GM21576 (cell line): ENCODE measurements around the gene DLG4.
"Not testable (repeated sequence)": the region's sequence is repeated elsewhere in the genome, so short reads cannot be mapped to it uniquely, and the experiment has no call there.

Experiments
- ATAC-seq: cut with Tn5 transposase; IDR thresholded peaks from one replicate; pipeline ENCODE4 v1.9.1; 2021; ENCODE audit warnings: mild to moderate bottlenecking, moderate library complexity; ENCODE audit not compliant: unreplicated experiment

The DLG4 gene

DNA sequence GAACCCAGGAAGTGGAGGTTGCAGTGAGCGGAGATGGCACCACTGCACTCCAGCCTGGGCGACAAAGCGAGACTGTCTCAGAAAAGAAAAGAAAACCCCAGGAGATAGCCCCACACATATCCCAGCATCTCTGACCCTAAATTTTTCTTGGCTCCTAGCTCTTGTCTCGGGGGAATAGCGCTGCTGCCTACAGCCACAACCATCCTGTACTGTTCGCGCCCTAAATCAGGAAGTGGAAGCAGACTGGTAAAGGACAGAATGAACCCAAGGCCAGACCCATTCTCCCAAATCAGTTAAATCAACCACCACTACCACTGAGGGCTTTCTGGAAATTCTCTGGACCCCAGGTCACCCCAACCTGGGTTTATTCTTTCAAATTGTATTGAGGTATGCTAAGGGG lies 30.2 kb upstream of the DLG4 start:
- no peak for ATAC-seq

DNA sequence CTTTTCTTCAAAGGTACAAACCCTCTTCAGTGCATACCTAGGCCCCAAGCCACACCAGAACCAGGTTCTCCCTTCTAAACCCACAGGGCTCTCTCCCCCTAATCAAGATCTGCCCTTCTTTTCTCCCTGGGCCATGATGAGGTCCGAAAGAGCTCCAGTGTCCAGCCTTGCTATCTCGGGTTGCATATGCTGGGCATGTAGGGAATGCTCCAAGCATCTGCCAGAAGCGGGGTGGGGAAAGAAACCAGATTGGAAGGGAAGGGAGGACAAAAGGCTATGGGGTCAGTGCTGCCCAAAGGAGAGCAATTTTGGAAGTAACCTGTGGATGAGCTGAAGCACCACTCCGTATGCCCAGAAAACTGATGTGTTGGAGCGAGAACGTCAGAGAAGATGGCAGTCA lies 29.6 kb upstream of the DLG4 start:
- no peak for ATAC-seq

- no peak for ATAC-seq
Observed at GRCh38 chr17:7248796-7249195, 29.2 kb upstream of the DLG4 start.

DNA sequence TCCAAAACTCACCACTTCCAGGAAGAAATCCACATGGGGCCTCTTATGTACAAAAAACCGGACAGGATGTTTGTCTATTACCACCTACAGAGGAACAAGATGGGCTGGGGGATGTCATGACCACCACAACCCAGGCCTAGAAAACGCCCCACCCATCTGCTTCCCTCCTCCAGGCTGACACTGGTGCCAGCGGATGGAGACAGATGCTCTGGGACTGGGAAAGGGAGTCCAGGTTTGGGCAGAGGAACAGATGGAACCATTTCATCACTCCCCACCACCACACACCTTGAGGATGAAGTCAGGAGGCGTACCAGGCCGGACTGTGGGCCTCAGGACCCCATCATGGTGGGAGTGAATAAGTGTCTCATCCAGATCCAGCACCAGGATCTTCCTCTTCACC lies 27.1 kb upstream of the DLG4 start:
- ATAC-seq = no peak

GRCh38 chr17:7243838-7244237 lies 24.2 kb upstream of the DLG4 start:
- not testable (repeated sequence) for ATAC-seq

- ATAC-seq = no peak
Observed at GRCh38 chr17:7243453-7243729, 23.8 kb upstream of the DLG4 start.

DNA sequence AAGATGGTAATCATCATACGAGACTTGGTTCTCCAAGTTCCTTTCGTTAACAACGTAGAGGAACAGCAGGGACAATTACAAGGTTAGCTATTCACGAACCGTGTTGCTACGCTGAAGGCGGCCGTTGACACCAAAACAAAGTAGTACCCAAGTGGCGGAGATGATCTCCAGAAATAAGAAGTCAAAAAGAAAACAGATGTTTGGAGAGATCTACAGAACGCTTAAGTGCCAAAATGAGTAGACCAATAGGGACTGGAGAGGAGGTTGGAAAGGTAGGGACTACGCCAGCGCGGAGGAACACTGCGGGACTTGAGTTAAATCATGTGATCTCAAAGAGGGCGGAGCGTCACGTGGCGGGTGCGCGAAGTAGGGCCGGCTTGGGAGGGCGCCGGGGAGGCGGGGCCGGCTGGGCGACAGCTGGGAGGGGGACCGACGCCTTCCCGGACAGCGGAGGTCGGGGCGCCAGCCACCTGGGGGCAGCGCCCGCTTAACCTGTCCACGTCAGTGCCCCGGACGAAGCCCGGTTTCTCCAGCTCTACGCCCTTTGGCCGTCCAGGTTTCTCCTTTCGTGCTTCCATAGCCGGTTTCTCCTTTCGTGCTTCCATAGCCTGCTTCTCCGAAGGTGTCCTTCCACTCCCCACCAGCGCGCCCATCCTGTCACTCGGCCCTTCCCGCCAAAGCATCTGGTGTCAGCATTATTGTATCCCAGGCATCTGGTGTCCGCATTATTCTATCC lies 23.2 kb upstream of the DLG4 start:
- peak; percentile 37 for ATAC-seq

GRCh38 chr17:7241783-7242716 lies 22.4 kb upstream of the DLG4 start, which contains the start of gene GABARAP:
TSS of gene GABARAP (minus strand) at chr17:7242449. CDS start at chr17:7242330, 119 bp downstream.
- ATAC-seq = no peak

DNA sequence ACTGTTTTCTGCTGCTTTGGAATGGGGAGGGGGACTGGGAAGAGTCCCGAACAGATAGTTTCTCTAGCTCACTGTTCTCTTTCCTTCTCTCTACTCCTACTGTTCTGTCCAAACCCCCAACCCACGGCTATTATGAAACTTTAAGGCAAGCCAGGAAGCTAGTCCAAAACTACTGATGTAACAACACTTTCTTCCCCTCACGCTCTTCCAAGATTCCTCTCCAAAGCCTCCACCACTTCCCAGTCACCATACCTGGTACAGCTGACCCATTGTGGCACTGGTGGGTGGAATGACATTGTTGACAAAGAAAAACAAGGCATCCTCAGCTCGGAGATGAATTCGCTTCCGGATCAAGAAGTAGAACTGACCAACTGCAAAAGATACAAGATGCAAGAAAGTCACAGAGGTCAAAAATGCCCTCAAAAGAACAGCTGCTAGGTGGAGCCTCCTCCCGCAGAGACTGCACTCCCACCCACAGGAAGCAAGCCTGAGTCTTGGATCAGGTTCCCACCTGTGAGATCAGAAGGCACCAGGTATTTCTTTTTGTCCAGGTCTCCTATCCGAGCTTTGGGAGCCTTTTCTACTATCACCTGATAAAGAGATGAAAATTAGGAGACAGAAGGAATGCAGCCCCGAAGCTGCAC lies 21.6 kb upstream of the DLG4 start:
- ATAC-seq = no peak

GRCh38 chr17:7240375-7240774 lies 20.7 kb upstream of the DLG4 start:
- no peak for ATAC-seq

- peak; percentile 47 for ATAC-seq
Observed at GRCh38 chr17:7239091-7240027, 19.7 kb upstream of the DLG4 start, which contains the start of gene PHF23. TSS of gene PHF23 (minus strand) at chr17:7239457. CDS start at chr17:7239279, 178 bp downstream.

DNA sequence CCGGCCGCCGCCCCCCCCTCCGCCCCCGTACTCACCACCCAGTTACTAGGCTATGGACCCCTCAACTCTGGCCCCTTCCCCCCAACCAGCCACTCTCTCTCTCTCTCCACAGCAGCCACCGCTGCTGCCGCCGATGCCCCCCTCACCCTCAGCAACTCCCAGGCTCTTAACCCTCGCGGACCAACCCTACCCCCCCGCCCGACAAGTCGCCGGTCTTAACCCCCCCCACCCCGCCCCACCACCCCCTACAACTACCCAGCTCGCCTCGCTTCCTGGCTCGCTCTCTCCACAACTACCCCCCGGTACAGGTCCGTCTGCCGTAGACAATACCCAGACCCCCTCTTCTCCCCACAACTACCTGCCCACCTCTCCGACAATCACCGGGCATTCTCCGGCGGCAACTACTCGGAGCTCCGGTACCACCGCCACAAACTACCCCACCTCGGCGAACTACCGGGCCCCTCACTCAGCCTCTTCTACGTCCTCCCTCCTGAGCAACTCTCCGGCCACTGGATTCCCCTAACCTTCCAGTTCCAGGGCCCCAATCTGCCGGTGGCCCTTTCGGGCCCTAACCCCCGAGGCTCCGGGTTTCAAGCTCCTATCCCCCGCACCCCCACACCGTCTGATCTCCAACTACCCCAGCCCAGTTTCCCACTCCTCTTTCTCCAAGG lies 18.9 kb upstream of the DLG4 start:
- no peak for ATAC-seq

DNA sequence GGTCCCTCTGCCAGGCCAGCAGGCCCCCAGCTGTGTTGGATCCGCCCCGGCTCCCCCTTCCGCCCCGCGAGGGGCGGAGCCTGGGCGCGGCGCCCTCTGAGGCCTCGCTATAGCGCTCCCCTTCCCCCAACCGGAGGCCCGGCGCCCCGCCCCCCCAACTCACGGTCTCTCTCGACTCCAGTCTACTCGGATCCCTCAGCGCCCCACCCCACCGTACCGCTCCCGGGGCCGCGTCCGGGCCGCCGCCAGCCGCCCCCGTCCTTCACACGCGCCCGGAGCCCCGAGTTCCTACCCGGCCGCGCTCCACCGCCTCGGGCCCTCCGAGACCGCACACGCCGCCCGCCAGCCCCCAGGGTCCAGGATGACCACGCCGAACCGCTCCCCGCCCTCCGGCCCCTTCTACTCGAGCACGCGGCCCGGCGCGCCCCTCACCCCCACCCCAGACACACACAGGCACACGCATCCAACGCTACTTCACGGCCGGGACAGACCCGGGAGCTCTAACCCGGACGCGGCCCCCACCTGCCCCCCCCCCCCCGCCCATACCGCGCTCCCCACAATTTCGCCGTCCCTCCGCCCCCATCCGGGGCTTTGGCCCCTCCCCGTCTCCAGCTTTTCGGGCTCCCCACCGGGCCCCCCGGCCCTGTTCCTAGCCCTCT lies 18.3 kb upstream of the DLG4 start:
- no peak for ATAC-seq

- ATAC-seq = no peak
Observed at GRCh38 chr17:7237266-7237760, 17.7 kb upstream of the DLG4 start.

DNA sequence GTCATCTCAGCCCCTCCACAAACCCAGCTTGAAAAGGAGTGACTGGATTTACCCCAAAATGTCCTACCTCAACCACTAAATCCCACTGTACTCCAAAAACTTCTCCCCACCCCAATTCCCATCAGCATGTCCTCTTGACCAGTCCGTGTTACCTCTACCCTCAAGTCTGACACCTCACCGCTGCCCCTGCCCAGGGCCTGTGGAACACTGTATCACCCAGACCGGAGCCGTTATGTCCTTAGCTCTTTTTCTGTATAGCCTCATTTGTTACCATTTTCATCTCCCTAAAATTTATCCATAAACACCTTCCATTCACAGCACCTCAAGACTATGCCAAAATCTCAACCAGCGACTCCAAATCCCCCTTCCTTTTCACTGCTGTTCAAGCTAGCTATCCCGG lies 17.2 kb upstream of the DLG4 start:
- ATAC-seq = no peak

GRCh38 chr17:7235693-7236665 lies 16.3 kb upstream of the DLG4 start:
- ATAC-seq = no peak

DNA sequence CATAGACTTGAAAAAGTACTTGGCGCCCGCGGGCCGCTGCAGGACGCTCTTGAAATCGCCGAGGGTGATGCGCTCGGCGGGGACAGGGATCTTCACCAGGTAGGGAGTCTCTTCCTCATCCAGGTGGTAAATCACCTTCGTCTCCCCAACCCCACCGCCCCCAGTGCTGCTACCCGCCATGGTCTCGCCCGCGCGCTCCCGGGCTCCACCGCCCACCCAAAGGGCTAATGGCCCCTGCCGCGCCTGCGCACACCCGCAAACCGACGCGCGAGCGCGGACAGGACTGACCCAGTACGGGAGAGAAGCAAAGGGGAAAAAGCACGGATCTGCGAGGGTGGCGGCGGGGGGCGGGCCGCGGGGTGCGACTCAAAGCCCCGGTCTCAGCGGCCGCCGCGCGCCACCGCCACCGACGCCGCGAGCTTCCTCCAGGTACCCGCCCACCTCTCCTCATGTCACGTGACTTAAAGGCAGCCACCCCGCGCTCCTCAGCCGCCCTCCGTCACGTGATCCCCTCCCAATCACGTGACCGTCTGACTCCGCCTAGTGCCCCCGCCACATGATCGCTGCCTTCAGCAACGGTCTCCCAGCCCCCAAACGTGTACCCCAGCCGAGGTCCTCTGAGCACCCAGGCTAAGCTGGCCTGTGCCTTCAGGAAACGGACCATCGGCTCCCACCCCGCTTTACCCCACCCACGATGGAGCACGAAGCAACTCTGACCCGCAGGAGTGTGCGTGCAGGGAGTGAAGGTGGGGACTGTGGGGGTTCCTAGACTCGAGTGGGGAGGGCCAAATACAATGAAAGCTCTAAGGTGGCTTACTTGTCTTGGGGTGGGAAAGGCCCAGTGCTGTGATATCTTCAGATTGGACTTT lies 14.7 kb upstream of the DLG4 start, which contains the start of gene DVL2:
TSS of gene DVL2 (minus strand) at position 435 of the 869 bp plus-strand sequence. CDS start at position 180, 255 bp downstream.
- ATAC-seq = peak; percentile 39
